HEK293 (cell line): ENCODE results near the gene ELAVL1.
A peak's percentile ranks its signal among the peaks of the same experiment; 100 is the strongest.

Experiments used
- CTCF ChIA-PET: fragments of 350-600 bp; formaldehyde crosslinking; extraction: SDS; loops from one replicate; lab custom pipeline; 2021; ENCODE audit warnings: antibody characterized with exemption; lab: Yijun Ruan, JAX
- POLR2A ChIA-PET: fragments of 300-600 bp; formaldehyde crosslinking; extraction: SDS; loops from one replicate; lab custom pipeline; 2020; ENCODE audit warnings: antibody characterized with exemption, inconsistent platforms; lab: Yijun Ruan, JAX
- H3K27ac ChIP-seq: fragments of 200-500 bp; sonication (Bioruptor generic); 2 replicates; pipeline ENCODE4 v1.5.1; 2014; ENCODE audit warnings: low read depth, low read length, control low read depth, inconsistent platforms; ENCODE audit errors: extremely low read depth
- H3K36me3 ChIP-seq, 2 experiments: fragments of 200-500 bp in 1 of 2; sonication (Bioruptor generic) in 1 of 2; 1 replicate in 1 of 2; 2 replicates in 1 of 2; pipeline ENCODE4 v1.5.1; 2014 to 2017; ENCODE audit warnings: inconsistent platforms in 2 of 2, low read length in 2 of 2; ENCODE audit not compliant: control insufficient read depth in 2 of 2, insufficient read depth in 1 of 2
- H3K4me1 ChIP-seq: fragments of 200-500 bp; sonication (Bioruptor generic); 2 replicates; pipeline ENCODE4 v1.5.1; 2014; ENCODE audit warnings: mild to moderate bottlenecking, low read length, inconsistent platforms; ENCODE audit not compliant: control insufficient read depth, insufficient read depth
- H3K4me3 ChIP-seq: 2 replicates; pipeline ENCODE4 v1.5.1; 2011; ENCODE audit warnings: low read depth, mild to moderate bottlenecking, control low read depth, low read length, moderate library complexity
- H3K9me3 ChIP-seq: fragments of 200-500 bp; sonication (Bioruptor generic); 2 replicates; pipeline ENCODE4 v1.5.1; 2014; ENCODE audit warnings: low read depth, low read length, inconsistent platforms; ENCODE audit not compliant: control insufficient read depth, insufficient read depth
- EGR2 ChIP-seq: fragments of 450-650 bp; formaldehyde crosslinking; IDR thresholded peaks from 2 replicates; pipeline ENCODE4 v1.5.1; 2016; ENCODE audit warnings: low read depth, missing biosample characterization, missing genetic modification characterization
- GLIS1 ChIP-seq: fragments of 450-650 bp; formaldehyde crosslinking; IDR thresholded peaks from 2 replicates; pipeline ENCODE4 v1.5.1; 2016; ENCODE audit warnings: missing biosample characterization, missing genetic modification characterization
- IKZF3 ChIP-seq: fragments of 450-650 bp; IDR thresholded peaks from 2 replicates; pipeline ENCODE4 v1.5.0; 2018; ENCODE audit warnings: missing biosample characterization, mild to moderate bottlenecking, missing genetic modification characterization, moderate library complexity
- RBAK ChIP-seq: fragments of 450-650 bp; formaldehyde crosslinking; IDR thresholded peaks from 2 replicates; pipeline ENCODE4 v1.5.1; 2016; ENCODE audit warnings: missing biosample characterization, missing genetic modification characterization
- REST ChIP-seq: fragments of 450-650 bp; formaldehyde crosslinking; IDR thresholded peaks from 2 replicates; pipeline ENCODE4 v1.5.1; 2016; ENCODE audit warnings: missing biosample characterization, missing genetic modification characterization
- ZBTB11 ChIP-seq: fragments of 450-650 bp; formaldehyde crosslinking; conservative IDR thresholded peaks from 2 replicates; pipeline ENCODE4 v1.5.1; 2016; ENCODE audit warnings: low read depth, missing biosample characterization, missing genetic modification characterization
- ZBTB7A ChIP-seq: fragments of 450-650 bp; formaldehyde crosslinking; IDR thresholded peaks from 2 replicates; pipeline ENCODE4 v1.5.1; 2016; ENCODE audit warnings: low read depth, missing biosample characterization, missing genetic modification characterization
- ZBTB8A ChIP-seq: fragments of 450-650 bp; formaldehyde crosslinking; IDR thresholded peaks from 2 replicates; pipeline ENCODE4 v1.5.1; 2016; ENCODE audit warnings: missing biosample characterization, missing genetic modification characterization
- ZFP37 ChIP-seq: fragments of 450-650 bp; formaldehyde crosslinking; IDR thresholded peaks from 2 replicates; pipeline ENCODE4 v1.5.1; 2016; ENCODE audit warnings: missing biosample characterization, missing genetic modification characterization
- ZNF239 ChIP-seq: fragments of 450-650 bp; formaldehyde crosslinking; IDR thresholded peaks from 2 replicates; pipeline ENCODE4 v1.5.1; 2016; ENCODE audit warnings: missing biosample characterization, missing genetic modification characterization
- ZNF280C ChIP-seq: fragments of 450-650 bp; formaldehyde crosslinking; IDR thresholded peaks from 2 replicates; pipeline ENCODE4 v1.5.1; 2016; ENCODE audit warnings: missing biosample characterization, missing genetic modification characterization
- ZNF362 ChIP-seq: fragments of 450-650 bp; formaldehyde crosslinking; IDR thresholded peaks from 2 replicates; pipeline ENCODE4 v1.5.1; 2016; ENCODE audit warnings: missing biosample characterization, missing genetic modification characterization
- ZNF394 ChIP-seq: fragments of 450-650 bp; formaldehyde crosslinking; IDR thresholded peaks from 2 replicates; pipeline ENCODE4 v1.5.1; 2016; ENCODE audit warnings: missing biosample characterization, missing genetic modification characterization, mild to moderate bottlenecking, moderate library complexity, borderline replicate concordance
- ZNF426 ChIP-seq: fragments of 450-650 bp; formaldehyde crosslinking; IDR thresholded peaks from 2 replicates; pipeline ENCODE4 v1.5.1; 2017; ENCODE audit warnings: missing biosample characterization, missing genetic modification characterization, mild to moderate bottlenecking, inconsistent platforms, moderate library complexity
- ZNF518A ChIP-seq: fragments of 450-650 bp; formaldehyde crosslinking; conservative IDR thresholded peaks from 2 replicates; pipeline ENCODE4 v1.5.1; 2016; ENCODE audit warnings: low read depth, missing biosample characterization, missing genetic modification characterization
- ZNF555 ChIP-seq: fragments of 450-650 bp; formaldehyde crosslinking; conservative IDR thresholded peaks from 2 replicates; pipeline ENCODE4 v1.5.1; 2017; ENCODE audit warnings: missing biosample characterization, mild to moderate bottlenecking, missing genetic modification characterization, inconsistent platforms
- ZNF558 ChIP-seq: fragments of 450-650 bp; formaldehyde crosslinking; IDR thresholded peaks from 2 replicates; pipeline ENCODE4 v1.5.1; 2016; ENCODE audit warnings: missing biosample characterization, missing genetic modification characterization
- ZNF560 ChIP-seq: fragments of 450-650 bp; formaldehyde crosslinking; IDR thresholded peaks from 2 replicates; pipeline ENCODE4 v1.5.1; 2017; ENCODE audit warnings: missing biosample characterization, missing genetic modification characterization, borderline replicate concordance
- ZNF610 ChIP-seq: fragments of 450-650 bp; formaldehyde crosslinking; IDR thresholded peaks from 2 replicates; pipeline ENCODE4 v1.5.1; 2016; ENCODE audit warnings: missing biosample characterization, missing genetic modification characterization, borderline replicate concordance
- ZNF623 ChIP-seq: fragments of 450-650 bp; formaldehyde crosslinking; IDR thresholded peaks from 2 replicates; pipeline ENCODE4 v1.5.1; 2016; ENCODE audit warnings: missing biosample characterization, missing genetic modification characterization
- ZNF629 ChIP-seq: fragments of 450-650 bp; formaldehyde crosslinking; IDR thresholded peaks from 2 replicates; pipeline ENCODE4 v1.5.1; 2017; ENCODE audit warnings: missing biosample characterization, missing genetic modification characterization
- ZNF843 ChIP-seq: fragments of 450-650 bp; formaldehyde crosslinking; IDR thresholded peaks from 2 replicates; pipeline ENCODE4 v1.5.1; 2016; ENCODE audit warnings: missing biosample characterization, missing genetic modification characterization

The ELAVL1 gene

GRCh38 chr19:8041531-8041931 lies 36.1 kb upstream of the ELAVL1 start (continued):
- TF ChIP-seq ZNF362 (tag by site-specific recombination) (no peak), GLIS1 (peak; percentile 65), IKZF3 (tag by site-specific recombination) (no peak), RBAK (tag by site-specific recombination) (no peak), ZBTB7A (no peak), EGR2 (peak; percentile 98)
- TF ChIP-seq, all 188 proteins: peak for 5

GRCh38 chr19:8039231-8039630 lies 33.8 kb upstream of the ELAVL1 start:
- H3K27ac ChIP-seq, result no peak overlapping the region
- no peaks in the 10 kb centered on the region; the same call in 1 of the 2 replicates for H3K4me1 ChIP-seq
- no peak overlapping the region for H3K4me3 ChIP-seq
- POLR2A ChIA-PET, result no interaction called here
- no peaks in the 10 kb centered on the region for H3K9me3 ChIP-seq
- no peaks in the 10 kb centered on the region for H3K36me3 ChIP-seq
- CTCF ChIA-PET, result no interaction called here
- peak; percentile 62 for TF ChIP-seq ZBTB11 (tag by site-specific recombination)
- peak; percentile 17; the same call in 1 of the 2 replicates for TF ChIP-seq ZNF629
- TF ChIP-seq ZNF610, result no peak
- 0 out of 2 replicates have a peak, but pooled peaks have one; percentile 15 for TF ChIP-seq REST (tag by site-specific recombination)
- no peak for TF ChIP-seq ZNF843 (tag by site-specific recombination)
- no peak for TF ChIP-seq ZNF280C (tag by site-specific recombination)
- peak; percentile 49 for TF ChIP-seq ZNF623 (tag by site-specific recombination)
- peak; percentile 63 for TF ChIP-seq ZNF426 (tag by site-specific recombination)
- no peak for TF ChIP-seq ZFP37 (tag by site-specific recombination)
- peak; percentile 80 for TF ChIP-seq ZNF394 (tag by site-specific recombination)
- 0 out of 2 replicates have a peak, but pooled peaks have one; percentile 14 for TF ChIP-seq ZNF560 (tag by site-specific recombination)
- TF ChIP-seq ZNF555 (tag by site-specific recombination), result peak; percentile 51
- TF ChIP-seq ZNF558, result 0 out of 2 replicates have a peak, but pooled peaks have one; percentile 24
- TF ChIP-seq ZNF518A (tag by site-specific recombination), result peak; percentile 78
- peak; percentile 39 for TF ChIP-seq ZBTB8A (tag by site-specific recombination)
- TF ChIP-seq ZNF239 (tag by site-specific recombination), result no peak
